H9 (cell line): ENCODE results near the gene ELFN1. TPM values are rescaled to one million over a fixed set of nuclear protein-coding genes. Genes with fewer than 3 reads are reported as not detected.

ENCODE experiments used
- DNase-seq: peaks from one replicate; pipeline ENCODE4 v3.0.0-alpha.2; 2017
- H2AFZ ChIP-seq: one replicate; pipeline ENCODE4 v1.6.1; 2013; ENCODE audit warnings: mild to moderate bottlenecking, low read length, control low read depth, moderate library complexity
- H2AK5ac ChIP-seq: 2 replicates; pipeline ENCODE4 v1.6.1; 2013; ENCODE audit warnings: low read length, control low read depth, mixed read lengths; ENCODE audit not compliant: insufficient read length
- H2BK120ac ChIP-seq: one replicate; pipeline ENCODE4 v1.6.1; 2013; ENCODE audit warnings: low read depth, mild to moderate bottlenecking, low read length, control low read depth, inconsistent platforms; ENCODE audit not compliant: poor library complexity, severe bottlenecking
- H2BK12ac ChIP-seq: 2 replicates; pipeline ENCODE4 v1.6.1; 2013; ENCODE audit warnings: low read length, control low read depth, mixed read lengths, low read depth; ENCODE audit not compliant: insufficient read length
- H2BK15ac ChIP-seq: 2 replicates; pipeline ENCODE4 v1.6.1; 2013; ENCODE audit warnings: low read depth, low read length, control low read depth
- H2BK20ac ChIP-seq: one replicate; pipeline ENCODE4 v1.6.1; 2013; ENCODE audit warnings: low read depth, mild to moderate bottlenecking, low read length, control low read depth, inconsistent platforms; ENCODE audit not compliant: poor library complexity, severe bottlenecking
- H2BK5ac ChIP-seq: 2 replicates; pipeline ENCODE4 v1.6.1; 2013; ENCODE audit warnings: low read length, control low read depth, mixed read lengths; ENCODE audit not compliant: insufficient read length
- H3K14ac ChIP-seq: 2 replicates; pipeline ENCODE4 v1.6.1; 2013; ENCODE audit warnings: low read length, control low read depth; ENCODE audit not compliant: insufficient read depth
- H3K18ac ChIP-seq: 2 replicates; pipeline ENCODE4 v1.6.1; 2013; ENCODE audit warnings: low read depth, mild to moderate bottlenecking, mixed read lengths, low read length, control low read depth; ENCODE audit not compliant: insufficient read length
- H3K23ac ChIP-seq: 2 replicates; pipeline ENCODE4 v1.6.1; 2013; ENCODE audit warnings: low read length, control low read depth, mixed read lengths, low read depth; ENCODE audit not compliant: insufficient read length
- H3K23me2 ChIP-seq: 2 replicates; pipeline ENCODE4 v1.6.1; 2013; ENCODE audit warnings: low read depth, mild to moderate bottlenecking, mixed read lengths, low read length, control low read depth; ENCODE audit not compliant: insufficient read length, poor library complexity, severe bottlenecking
- H3K27ac ChIP-seq: 2 replicates; pipeline ENCODE4 v1.5.1; 2013; ENCODE audit warnings: low read length, control low read depth, mixed read lengths, low read depth; ENCODE audit not compliant: insufficient read length
- H3K27me3 ChIP-seq: 2 replicates; pipeline ENCODE4 v1.6.1; 2013; ENCODE audit warnings: low read length, control low read depth, inconsistent platforms; ENCODE audit not compliant: insufficient read depth
- H3K4ac ChIP-seq: 2 replicates; pipeline ENCODE4 v1.6.1; 2013; ENCODE audit warnings: low read depth, mild to moderate bottlenecking, control low read depth, inconsistent platforms, low read length, moderate library complexity
- H3K4me1 ChIP-seq: 2 replicates; pipeline ENCODE4 v1.6.1; 2013; ENCODE audit warnings: low read length, control low read depth, inconsistent platforms; ENCODE audit not compliant: insufficient read depth
- H3K4me2 ChIP-seq: 2 replicates; pipeline ENCODE4 v1.6.1; 2013; ENCODE audit warnings: low read length, control low read depth, mixed read lengths; ENCODE audit not compliant: insufficient read length, insufficient read depth
- H3K56ac ChIP-seq: 2 replicates; pipeline ENCODE4 v1.6.1; 2013; ENCODE audit warnings: low read depth, mild to moderate bottlenecking, mixed read lengths, low read length, control low read depth; ENCODE audit not compliant: insufficient read length
- H3K79me1 ChIP-seq: 2 replicates; pipeline ENCODE4 v1.6.1; 2013; ENCODE audit warnings: low read depth, mild to moderate bottlenecking, moderate library complexity, low read length, control low read depth, inconsistent platforms; ENCODE audit not compliant: insufficient read depth, poor library complexity, severe bottlenecking
- H3K79me2 ChIP-seq: 2 replicates; pipeline ENCODE4 v1.6.1; 2013; ENCODE audit warnings: low read length, control low read depth, inconsistent platforms; ENCODE audit not compliant: insufficient read depth
- H3K9ac ChIP-seq: 2 replicates; pipeline ENCODE4 v1.6.1; 2013; ENCODE audit warnings: low read length, control low read depth, mixed read lengths; ENCODE audit not compliant: insufficient read length; ENCODE audit errors: extremely low read depth
- H3K9me3 ChIP-seq: one replicate; pipeline ENCODE4 v1.6.1; 2013; ENCODE audit warnings: low read depth, low read length, inconsistent platforms; ENCODE audit not compliant: control insufficient read depth
- H3T11ph ChIP-seq: one replicate; pipeline ENCODE4 v1.6.1; 2013; ENCODE audit warnings: mild to moderate bottlenecking, low read length, control low read depth, inconsistent platforms
- H4K20me1 ChIP-seq: one replicate; pipeline ENCODE4 v1.6.1; 2013; ENCODE audit not compliant: control insufficient read depth, insufficient read length, insufficient read depth
- H4K5ac ChIP-seq: 2 replicates; pipeline ENCODE4 v1.6.1; 2013; ENCODE audit warnings: low read depth, mild to moderate bottlenecking, mixed read lengths, low read length, control low read depth; ENCODE audit not compliant: insufficient read length
- H4K8ac ChIP-seq: replicated peaks from 2 replicates; pipeline ENCODE4 v1.6.1; 2013; ENCODE audit warnings: low read length, control low read depth, mixed read lengths, low read depth; ENCODE audit not compliant: insufficient read length
- H4K91ac ChIP-seq: 2 replicates; pipeline ENCODE4 v1.6.1; 2013; ENCODE audit warnings: low read depth, mild to moderate bottlenecking, moderate library complexity, mixed read lengths, low read length, control low read depth; ENCODE audit not compliant: insufficient read length
- H3K27ac Mint-ChIP-seq, 3 experiments: 2 replicates in 2 of 3; 3 replicates in 1 of 3; pipeline ENCODE4 v1.8.0; 2020 to 2021; ENCODE audit warnings: mixed read lengths in 3 of 3, mild to moderate bottlenecking in 1 of 3, moderate library complexity in 1 of 3
- H3K27me3 Mint-ChIP-seq: 2 replicates; pipeline ENCODE4 v1.8.0; 2021; ENCODE audit warnings: low read depth, mild to moderate bottlenecking, moderate library complexity, mixed read lengths
- H3K36me3 Mint-ChIP-seq, 3 experiments: 2 replicates in 2 of 3; 3 replicates in 1 of 3; pipeline ENCODE4 v1.8.0; 2020 to 2021; ENCODE audit warnings: low read depth in 3 of 3, mixed read lengths in 3 of 3; ENCODE audit not compliant: insufficient read depth in 1 of 3
- H3K4me1 Mint-ChIP-seq, 2 experiments: 2 replicates each; pipeline ENCODE4 v1.8.0; 2020; ENCODE audit warnings: mixed read lengths in 2 of 2
- H3K4me3 Mint-ChIP-seq, 2 experiments: 2 replicates in 1 of 2; 3 replicates in 1 of 2; pipeline ENCODE4 v1.8.0; 2020 to 2021; ENCODE audit warnings: mild to moderate bottlenecking in 2 of 2, mixed read lengths in 2 of 2, moderate library complexity in 1 of 2
- H3K9me3 Mint-ChIP-seq, 2 experiments: 2 replicates in 1 of 2; 3 replicates in 1 of 2; pipeline ENCODE4 v1.8.0; 2020; ENCODE audit warnings: mild to moderate bottlenecking in 2 of 2, mixed read lengths in 2 of 2, moderate library complexity in 1 of 2
- WGBS: extraction: QIAGEN DNeasy Blood & Tissue Kit; methylation state at CpG from one replicate; pipeline ENCODE4 v1.1.7; 2013; ENCODE audit warnings: missing lambda C conversion rate, low lambda C conversion rate, mixed read lengths; ENCODE audit not compliant: insufficient read length; ENCODE audit errors: extremely low coverage; 5-methylcytosine and 5-hydroxymethylcytosine counted together
- total RNA-seq: library from RNA; stranded (reverse); gene quantifications from 2 replicates; pipeline ENCODE4 v1.2.1, GENCODE V29; 2021
- TF ChIP-seq, protein P1 (sequence below): fragments of 200-600 bp; sonication (generic); conservative IDR thresholded peaks from 3 replicates; pipeline ENCODE4 v1.8.0; 2021; ENCODE audit warnings: antibody characterized with exemption, mild to moderate bottlenecking

ELFN1 gene
- total RNA-seq, 1 experiment from 2014 or later = 3.7 TPM

DNA sequence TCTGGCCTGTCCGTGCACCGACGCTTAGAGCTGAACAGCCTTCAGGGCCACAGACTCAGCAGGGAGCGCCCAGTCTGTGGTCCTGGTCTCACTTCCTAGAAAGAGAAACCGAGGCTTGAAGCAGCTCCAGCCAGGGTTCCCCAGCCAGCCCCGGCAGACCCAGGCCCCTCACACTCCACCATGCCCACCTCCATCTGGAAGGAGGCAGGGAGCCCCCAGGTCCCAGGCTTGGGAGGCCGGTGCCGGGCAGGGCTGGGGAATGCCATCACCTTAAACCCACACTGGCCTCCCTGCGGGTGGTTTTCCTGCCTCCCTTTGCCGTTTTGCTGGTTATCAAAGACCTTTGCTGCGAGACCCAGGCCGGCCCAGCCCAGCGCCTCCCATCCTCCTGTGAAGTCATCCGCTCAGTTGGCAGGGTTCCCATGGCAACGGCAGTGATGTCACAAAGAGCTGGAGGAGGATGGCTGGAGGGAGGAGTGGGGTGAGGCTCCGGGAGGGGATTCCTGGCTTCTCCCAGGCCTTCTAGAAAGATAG, 24.0 kb downstream of the ELFN1 start:
- no peak overlapping the region for H2BK20ac ChIP-seq
- H3K36me3 Mint-ChIP-seq = no peaks in the 10 kb centered on the region; a peak in 1 of 7 replicates
- no peaks in the 10 kb centered on the region; the same call in 1 of the 2 replicates for H3K4me1 ChIP-seq
- H4K20me1 ChIP-seq = no peaks in the 10 kb centered on the region
- H3K18ac ChIP-seq = peak overlapping the region; percentile 54
- H3K9me3 ChIP-seq = no peaks in the 10 kb centered on the region
- H3K27me3 ChIP-seq = no peaks in the 10 kb centered on the region
- H4K8ac ChIP-seq = no peak overlapping the region
- no peak overlapping the region for H3K9ac ChIP-seq
- no peak overlapping the region for H4K5ac ChIP-seq
- no peak overlapping the region for H3K27ac ChIP-seq
- H3K14ac ChIP-seq = peak overlapping the region; percentile 71; the same call in 1 of the 2 replicates
- H3K27ac Mint-ChIP-seq = peak overlapping the region in 1 of 3 experiments; percentile 70; a peak in 3 of 7 replicates
- TF ChIP-seq, protein P1, sequence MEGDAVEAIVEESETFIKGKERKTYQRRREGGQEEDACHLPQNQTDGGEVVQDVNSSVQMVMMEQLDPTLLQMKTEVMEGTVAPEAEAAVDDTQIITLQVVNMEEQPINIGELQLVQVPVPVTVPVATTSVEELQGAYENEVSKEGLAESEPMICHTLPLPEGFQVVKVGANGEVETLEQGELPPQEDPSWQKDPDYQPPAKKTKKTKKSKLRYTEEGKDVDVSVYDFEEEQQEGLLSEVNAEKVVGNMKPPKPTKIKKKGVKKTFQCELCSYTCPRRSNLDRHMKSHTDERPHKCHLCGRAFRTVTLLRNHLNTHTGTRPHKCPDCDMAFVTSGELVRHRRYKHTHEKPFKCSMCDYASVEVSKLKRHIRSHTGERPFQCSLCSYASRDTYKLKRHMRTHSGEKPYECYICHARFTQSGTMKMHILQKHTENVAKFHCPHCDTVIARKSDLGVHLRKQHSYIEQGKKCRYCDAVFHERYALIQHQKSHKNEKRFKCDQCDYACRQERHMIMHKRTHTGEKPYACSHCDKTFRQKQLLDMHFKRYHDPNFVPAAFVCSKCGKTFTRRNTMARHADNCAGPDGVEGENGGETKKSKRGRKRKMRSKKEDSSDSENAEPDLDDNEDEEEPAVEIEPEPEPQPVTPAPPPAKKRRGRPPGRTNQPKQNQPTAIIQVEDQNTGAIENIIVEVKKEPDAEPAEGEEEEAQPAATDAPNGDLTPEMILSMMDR = no peak
- WGBS = no CpG with 5 or more reads among the region's 16 CpGs
- no peak overlapping the region for H2BK15ac ChIP-seq
- H2BK120ac ChIP-seq = no peak overlapping the region
- H3K23me2 ChIP-seq = no peaks in the 10 kb centered on the region
- H3K9me3 Mint-ChIP-seq = peaks cover 0 to 1% of the 10 kb centered on the region in 2 experiments; a peak in 1 of 5 replicates
- H4K91ac ChIP-seq = no peak overlapping the region
- H3K4me3 Mint-ChIP-seq = no peak overlapping the region
- DNase-seq = peak; percentile 93
- peaks cover 12% of the 10 kb centered on the region for H3K27me3 Mint-ChIP-seq
- H3K4ac ChIP-seq = peak overlapping the region; percentile 34; the same call in 1 of the 2 replicates
- no peak overlapping the region for H2BK12ac ChIP-seq
- H3K4me2 ChIP-seq = no peak overlapping the region
- H2BK5ac ChIP-seq = no peak overlapping the region
- H3K79me1 ChIP-seq = no peaks in the 10 kb centered on the region
- no peak overlapping the region for H3K56ac ChIP-seq
- no peaks in the 10 kb centered on the region for H3K79me2 ChIP-seq
- H3K23ac ChIP-seq = no peak overlapping the region
- no peak overlapping the region for H2AFZ ChIP-seq
- H3K4me1 Mint-ChIP-seq = peaks cover 14 to 22% of the 10 kb centered on the region in 2 experiments
- H3T11ph ChIP-seq = no peak overlapping the region
- no peak overlapping the region for H2AK5ac ChIP-seq
